GM23248 (cell line): ENCODE data around the gene PLCL2.

Experiments used
- EZH2 ChIP-seq: fragments of 200-600 bp; sonication (generic); IDR thresholded peaks from 2 replicates; pipeline ENCODE4 v1.6.1; 2018; ENCODE audit warnings: antibody characterized with exemption, mild to moderate bottlenecking; ENCODE audit not compliant: insufficient read depth, poor library complexity, severe bottlenecking
- EZH2phosphoT487 ChIP-seq: fragments of 200-600 bp; sonication (generic); IDR thresholded peaks from 2 replicates; pipeline ENCODE4 v1.6.1; 2018; ENCODE audit warnings: antibody characterized with exemption, moderate library complexity, mild to moderate bottlenecking, low read depth; ENCODE audit not compliant: insufficient read depth

- TF ChIP-seq EZH2, result no peak
- no peak for TF ChIP-seq EZH2phosphoT487
Measured at GRCh38 chr3:16897254-16897926, 12.6 kb downstream of the PLCL2 start.
